HUES6 (cell line): ENCODE measurements around the gene PEPD.

Experiments
- H3K27ac ChIP-seq: 2 replicates; pipeline ENCODE4 v1.7.0; 2013; ENCODE audit warnings: low read depth, mild to moderate bottlenecking, low read length, inconsistent platforms
- H3K27me3 ChIP-seq: 2 replicates; pipeline ENCODE4 v1.6.1; 2013; ENCODE audit warnings: low read length; ENCODE audit not compliant: control insufficient read depth, insufficient read depth
- H3K36me3 ChIP-seq: 2 replicates; pipeline ENCODE4 v1.6.1; 2013; ENCODE audit warnings: low read length; ENCODE audit not compliant: control insufficient read depth, insufficient read depth
- H3K4me1 ChIP-seq: 2 replicates; pipeline ENCODE4 v1.6.1; 2013; ENCODE audit warnings: low read length; ENCODE audit not compliant: control insufficient read depth, insufficient read depth
- H3K4me3 ChIP-seq: 2 replicates; pipeline ENCODE4 v1.5.1; 2013; ENCODE audit warnings: low read depth, low read length
- H3K9ac ChIP-seq: one replicate; pipeline ENCODE4 v1.6.1; 2013; ENCODE audit warnings: mild to moderate bottlenecking, low read length
- H3K9me3 ChIP-seq: 2 replicates; pipeline ENCODE4 v1.6.1; 2013; ENCODE audit warnings: low read depth, low read length; ENCODE audit not compliant: control insufficient read depth, insufficient read depth

PEPD gene

GRCh38 chr19:33504058-33504444, 17.5 kb downstream of the PEPD start:
- peaks cover 17% of the 10 kb centered on the region for H3K36me3 ChIP-seq
- no peaks in the 10 kb centered on the region for H3K27me3 ChIP-seq
- peaks cover 3% of the 10 kb centered on the region; the same call in 1 of the 2 replicates for H3K4me1 ChIP-seq
- no peak overlapping the region for H3K27ac ChIP-seq
- H3K9me3 ChIP-seq: no peaks in the 10 kb centered on the region
- no peak overlapping the region for H3K4me3 ChIP-seq
- no peak overlapping the region for H3K9ac ChIP-seq

- Histone ChIP-seq H3K4me1 (no peaks in the 10 kb centered on the region; the same call in 1 of the 2 replicates), H3K9ac (no peak overlapping the region), H3K36me3 (peaks cover 17% of the 10 kb centered on the region), H3K27ac (no peak overlapping the region), H3K4me3 (no peak overlapping the region), H3K27me3 (no peaks in the 10 kb centered on the region), H3K9me3 (no peaks in the 10 kb centered on the region)
Measured at GRCh38 chr19:33503433-33504057, 18.0 kb downstream of the PEPD start.

GRCh38 chr19:33503030-33503429, 18.6 kb downstream of the PEPD start:
- H3K27ac ChIP-seq: no peak overlapping the region
- H3K4me3 ChIP-seq: no peak overlapping the region
- no peaks in the 10 kb centered on the region for H3K27me3 ChIP-seq
- H3K4me1 ChIP-seq: no peaks in the 10 kb centered on the region; the same call in 1 of the 2 replicates
- H3K9me3 ChIP-seq: no peaks in the 10 kb centered on the region
- H3K9ac ChIP-seq: no peak overlapping the region
- H3K36me3 ChIP-seq: peaks cover 17% of the 10 kb centered on the region

GRCh38 chr19:33502521-33502920, 19.1 kb downstream of the PEPD start:
- no peaks in the 10 kb centered on the region; the same call in 1 of the 2 replicates for H3K4me1 ChIP-seq
- H3K9me3 ChIP-seq: no peaks in the 10 kb centered on the region
- no peak overlapping the region for H3K9ac ChIP-seq
- H3K4me3 ChIP-seq: no peak overlapping the region
- H3K36me3 ChIP-seq: peaks cover 17% of the 10 kb centered on the region
- H3K27ac ChIP-seq: no peak overlapping the region
- H3K27me3 ChIP-seq: no peaks in the 10 kb centered on the region

GRCh38 chr19:33501693-33502356, 19.8 kb downstream of the PEPD start:
- Histone ChIP-seq H3K9me3 (no peaks in the 10 kb centered on the region), H3K27ac (no peak overlapping the region), H3K4me1 (no peaks in the 10 kb centered on the region; the same call in 1 of the 2 replicates), H3K27me3 (no peaks in the 10 kb centered on the region), H3K4me3 (no peak overlapping the region), H3K9ac (no peak overlapping the region), H3K36me3 (peaks cover 22% of the 10 kb centered on the region)

GRCh38 chr19:33500991-33501390, 20.6 kb downstream of the PEPD start:
- Histone ChIP-seq H3K4me1 (no peaks in the 10 kb centered on the region; the same call in 1 of the 2 replicates), H3K9ac (no peak overlapping the region), H3K36me3 (peaks cover 22% of the 10 kb centered on the region), H3K4me3 (no peak overlapping the region), H3K27ac (no peak overlapping the region), H3K27me3 (no peaks in the 10 kb centered on the region), H3K9me3 (no peaks in the 10 kb centered on the region)

GRCh38 chr19:33500586-33500985, 21.0 kb downstream of the PEPD start:
- no peaks in the 10 kb centered on the region for H3K27me3 ChIP-seq
- H3K9ac ChIP-seq: no peak overlapping the region
- H3K9me3 ChIP-seq: no peaks in the 10 kb centered on the region
- H3K27ac ChIP-seq: no peak overlapping the region
- peaks cover 22% of the 10 kb centered on the region for H3K36me3 ChIP-seq
- no peaks in the 10 kb centered on the region; the same call in 1 of the 2 replicates for H3K4me1 ChIP-seq
- H3K4me3 ChIP-seq: no peak overlapping the region

- Histone ChIP-seq H3K27ac (no peak overlapping the region), H3K4me1 (no peaks in the 10 kb centered on the region; the same call in 1 of the 2 replicates), H3K9ac (no peak overlapping the region), H3K9me3 (no peaks in the 10 kb centered on the region), H3K27me3 (no peaks in the 10 kb centered on the region), H3K4me3 (no peak overlapping the region), H3K36me3 (peaks cover 22% of the 10 kb centered on the region)
Measured at GRCh38 chr19:33499671-33500506, 21.7 kb downstream of the PEPD start.

- H3K27ac ChIP-seq: no peak overlapping the region
- peaks cover 22% of the 10 kb centered on the region for H3K36me3 ChIP-seq
- H3K4me3 ChIP-seq: no peak overlapping the region
- no peak overlapping the region for H3K9ac ChIP-seq
- H3K9me3 ChIP-seq: no peaks in the 10 kb centered on the region
- H3K4me1 ChIP-seq: no peaks in the 10 kb centered on the region; the same call in 1 of the 2 replicates
- no peaks in the 10 kb centered on the region for H3K27me3 ChIP-seq
Measured at GRCh38 chr19:33499248-33499647, 22.3 kb downstream of the PEPD start.

- Histone ChIP-seq H3K9ac (no peak overlapping the region), H3K27me3 (no peaks in the 10 kb centered on the region), H3K9me3 (no peaks in the 10 kb centered on the region), H3K27ac (no peak overlapping the region), H3K4me3 (no peak overlapping the region), H3K36me3 (peaks cover 22% of the 10 kb centered on the region), H3K4me1 (no peaks in the 10 kb centered on the region; the same call in 1 of the 2 replicates)
Measured at GRCh38 chr19:33498391-33499000, 23.1 kb downstream of the PEPD start.
